Measurements from ENCODE around the gene PCDHGA6. TPM values are rescaled to one million over a fixed set of nuclear protein-coding genes. Genes with fewer than 3 reads are reported as not detected.
A peak's percentile ranks its signal among the peaks of the same experiment; 100 is the strongest.
"Not testable (repeated sequence)": the region's sequence is repeated elsewhere in the genome, so short reads cannot be mapped to it uniquely, and the experiment has no call there.

Gene PCDHGA6
- total RNA-seq, 1 experiment from 2014 or later: 1.2 TPM

DNA sequence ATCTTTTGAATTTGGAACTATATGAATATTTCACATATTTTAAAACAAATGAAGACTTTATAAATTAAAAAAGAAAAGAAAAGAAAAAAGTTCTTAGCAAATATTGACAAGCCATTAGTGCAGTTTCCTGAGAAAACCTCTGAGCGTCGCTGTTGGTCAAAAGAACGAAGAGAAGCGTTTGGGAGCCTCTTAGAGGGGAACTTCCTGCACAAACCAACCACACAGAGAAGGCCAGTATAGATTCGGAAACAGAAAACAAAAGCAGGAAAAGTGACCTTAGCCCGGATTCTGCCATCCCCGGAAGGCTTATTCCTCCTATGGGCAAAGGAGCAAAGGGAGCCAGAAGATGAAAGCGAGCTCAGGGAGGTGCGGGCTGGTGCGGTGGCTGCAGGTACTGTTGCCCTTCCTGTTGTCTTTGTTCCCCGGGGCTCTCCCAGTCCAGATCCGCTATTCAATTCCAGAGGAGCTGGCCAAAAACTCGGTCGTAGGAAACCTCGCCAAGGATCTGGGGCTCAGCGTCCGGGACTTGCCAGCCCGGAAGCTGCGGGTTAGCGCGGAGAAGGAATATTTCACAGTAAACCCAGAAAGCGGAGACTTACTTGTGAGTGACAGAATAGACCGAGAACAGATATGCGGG lies 13.8 kb upstream of the PCDHGA6 start, which contains the start of gene PCDHGB2:
Gene PCDHGB2, plus strand, starts transcription at position 205 of the 637 bp plus-strand sequence. Its CDS starts 142 bp downstream, at position 347.
- DNase-seq (ENCODE audit: low read depth): peak; percentile 30

DNA sequence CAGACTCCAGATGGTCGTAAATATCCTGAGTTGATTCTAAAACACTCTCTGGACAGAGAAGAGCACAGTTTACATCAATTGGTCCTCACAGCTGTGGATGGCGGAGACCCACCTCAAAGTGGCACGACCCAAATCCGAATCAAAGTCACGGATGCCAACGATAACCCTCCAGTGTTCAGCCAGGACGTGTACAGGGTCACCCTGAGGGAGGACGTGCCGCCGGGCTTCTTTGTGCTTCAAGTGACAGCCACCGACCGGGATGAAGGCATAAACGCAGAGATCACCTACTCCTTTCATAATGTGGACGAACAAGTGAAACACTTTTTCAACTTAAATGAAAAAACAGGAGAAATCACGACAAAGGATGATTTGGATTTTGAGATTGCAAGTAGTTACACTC lies 13.0 kb upstream of the PCDHGA6 start:
- DNase-seq (ENCODE audit: low read depth): no peak

GRCh38 chr5:141362719-141363118 lies 11.0 kb upstream of the PCDHGA6 start:
- DNase-seq (ENCODE audit: low read depth): no peak

DNA sequence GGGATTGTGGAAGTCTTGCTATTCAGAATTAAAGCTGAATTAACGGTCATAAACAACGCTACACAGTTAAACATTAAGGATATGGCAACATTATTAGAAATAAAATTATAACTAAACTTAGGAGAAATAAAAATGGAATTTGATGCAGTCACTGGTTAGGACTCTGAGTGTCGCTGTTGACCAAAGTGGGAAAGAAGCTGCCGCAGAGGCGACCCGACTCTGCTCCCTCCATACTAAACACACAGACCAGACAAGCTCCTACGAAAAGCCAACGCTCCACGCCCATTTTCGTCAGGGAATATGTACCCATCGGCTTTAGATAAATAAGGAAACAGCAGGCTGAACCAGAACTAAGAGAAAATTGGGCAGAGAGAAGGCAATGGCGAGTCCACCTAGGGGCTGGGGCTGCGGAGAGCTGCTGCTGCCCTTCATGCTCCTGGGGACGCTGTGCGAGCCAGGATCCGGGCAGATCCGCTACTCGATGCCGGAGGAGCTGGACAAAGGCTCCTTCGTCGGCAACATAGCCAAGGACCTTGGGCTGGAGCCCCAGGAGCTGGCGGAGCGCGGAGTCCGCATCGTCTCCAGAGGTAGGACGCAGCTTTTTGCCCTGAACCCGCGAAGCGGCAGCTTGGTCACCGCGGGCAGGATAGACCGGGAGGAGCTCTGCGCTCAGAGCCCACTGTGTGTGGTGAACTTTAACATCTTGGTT lies 9.6 kb upstream of the PCDHGA6 start, which contains the start of gene PCDHGA5:
Gene PCDHGA5, plus strand, starts transcription at position 211 of the 709 bp plus-strand sequence. Its CDS starts 169 bp downstream, at position 380.
- DNase-seq (ENCODE audit: low read depth): no peak

GRCh38 chr5:141366016-141366896 lies 7.4 kb upstream of the PCDHGA6 start:
- DNase-seq (ENCODE audit: low read depth): no peak

DNA sequence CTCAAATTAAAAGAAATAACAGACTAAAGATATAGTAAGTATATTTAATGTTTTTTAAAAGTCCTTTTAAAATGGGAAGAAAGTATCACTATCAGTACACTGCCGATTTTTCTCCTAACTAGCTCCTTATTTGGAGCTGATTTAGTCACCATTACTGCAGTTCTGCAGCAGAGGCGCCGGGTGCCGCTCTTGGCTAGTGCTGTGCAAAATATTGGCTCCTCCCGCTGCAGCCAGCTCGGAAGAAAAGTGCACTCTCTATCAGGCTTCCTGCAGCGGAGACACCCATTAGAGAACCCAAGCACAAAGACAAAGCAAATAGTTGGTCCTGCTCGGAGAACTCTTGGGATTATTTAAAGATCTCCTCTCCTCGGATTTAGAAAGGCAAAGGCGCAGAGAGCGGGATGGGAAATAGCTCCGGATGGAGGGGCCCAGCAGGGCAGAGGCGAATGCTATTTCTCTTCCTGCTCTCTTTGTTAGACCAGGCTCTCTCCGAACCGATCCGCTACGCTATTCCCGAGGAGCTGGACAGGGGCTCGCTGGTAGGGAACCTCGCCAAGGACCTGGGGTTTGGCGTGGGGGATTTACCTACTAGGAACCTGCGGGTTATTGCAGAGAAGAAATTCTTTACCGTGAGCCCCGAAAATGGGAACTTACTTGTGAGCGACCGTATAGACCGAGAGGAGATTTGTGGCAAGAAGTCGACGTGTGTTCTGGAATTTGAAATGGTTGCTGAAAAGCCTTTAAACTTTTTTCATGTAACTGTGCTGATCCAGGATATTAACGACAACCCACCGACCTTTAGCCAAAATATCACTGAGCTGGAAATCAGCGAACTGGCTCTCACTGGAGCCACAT lies 3.5 kb upstream of the PCDHGA6 start, which contains the start of gene PCDHGB3:
Gene PCDHGB3, plus strand, starts transcription at position 249 of the 855 bp plus-strand sequence. Its CDS starts 153 bp downstream, at position 402.
- DNase-seq (ENCODE audit: low read depth): peak; percentile 55

- no peak for DNase-seq (ENCODE audit: low read depth)
These were observed 1.9 kb upstream of the PCDHGA6 start for GRCh38 chr5:141371572-141372475.

DNA sequence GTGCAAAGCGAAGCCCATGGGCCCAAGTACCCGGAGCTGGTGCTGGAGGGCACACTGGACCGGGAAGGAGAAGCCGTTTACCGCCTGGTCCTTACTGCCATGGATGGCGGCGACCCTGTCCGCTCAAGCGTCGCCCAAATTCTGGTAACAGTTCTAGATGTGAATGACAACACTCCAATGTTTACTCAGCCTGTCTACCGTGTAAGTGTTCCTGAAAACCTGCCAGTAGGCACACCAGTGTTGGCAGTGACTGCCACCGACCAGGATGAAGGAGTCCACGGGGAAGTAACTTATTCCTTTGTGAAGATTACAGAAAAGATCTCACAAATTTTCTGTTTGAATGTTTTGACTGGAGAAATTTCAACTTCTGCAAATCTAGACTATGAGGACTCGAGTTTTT lies 936 bp downstream of the PCDHGA6 start:
- DNase-seq (ENCODE audit: low read depth): no peak

- not testable (repeated sequence) for DNase-seq (ENCODE audit: low read depth)
These were observed 1.9 kb downstream of the PCDHGA6 start for GRCh38 chr5:141375444-141376155.

GRCh38 chr5:141382469-141383294 lies 9.0 kb downstream of the PCDHGA6 start, which contains the start of gene PCDHGA7:
Gene PCDHGA7, plus strand, starts transcription at chr5:141382742. Its CDS starts 158 bp downstream, at chr5:141382900.
- no peak for DNase-seq (ENCODE audit: low read depth)

DNA sequence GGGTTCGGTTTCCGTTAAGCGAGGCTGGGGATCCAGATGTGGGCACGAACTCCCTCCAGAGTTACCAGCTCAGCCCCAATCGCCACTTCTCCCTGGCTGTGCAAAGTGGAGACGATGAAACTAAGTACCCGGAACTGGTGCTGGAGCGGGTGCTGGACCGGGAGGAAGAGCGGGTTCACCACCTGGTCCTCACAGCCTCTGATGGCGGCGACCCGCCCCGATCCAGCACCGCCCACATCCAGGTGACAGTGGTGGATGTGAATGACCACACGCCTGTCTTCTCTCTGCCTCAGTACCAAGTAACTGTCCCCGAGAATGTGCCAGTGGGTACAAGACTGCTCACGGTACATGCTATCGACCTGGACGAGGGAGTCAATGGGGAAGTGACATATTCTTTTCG lies 9.7 kb downstream of the PCDHGA6 start:
- DNase-seq (ENCODE audit: low read depth): no peak

DNA sequence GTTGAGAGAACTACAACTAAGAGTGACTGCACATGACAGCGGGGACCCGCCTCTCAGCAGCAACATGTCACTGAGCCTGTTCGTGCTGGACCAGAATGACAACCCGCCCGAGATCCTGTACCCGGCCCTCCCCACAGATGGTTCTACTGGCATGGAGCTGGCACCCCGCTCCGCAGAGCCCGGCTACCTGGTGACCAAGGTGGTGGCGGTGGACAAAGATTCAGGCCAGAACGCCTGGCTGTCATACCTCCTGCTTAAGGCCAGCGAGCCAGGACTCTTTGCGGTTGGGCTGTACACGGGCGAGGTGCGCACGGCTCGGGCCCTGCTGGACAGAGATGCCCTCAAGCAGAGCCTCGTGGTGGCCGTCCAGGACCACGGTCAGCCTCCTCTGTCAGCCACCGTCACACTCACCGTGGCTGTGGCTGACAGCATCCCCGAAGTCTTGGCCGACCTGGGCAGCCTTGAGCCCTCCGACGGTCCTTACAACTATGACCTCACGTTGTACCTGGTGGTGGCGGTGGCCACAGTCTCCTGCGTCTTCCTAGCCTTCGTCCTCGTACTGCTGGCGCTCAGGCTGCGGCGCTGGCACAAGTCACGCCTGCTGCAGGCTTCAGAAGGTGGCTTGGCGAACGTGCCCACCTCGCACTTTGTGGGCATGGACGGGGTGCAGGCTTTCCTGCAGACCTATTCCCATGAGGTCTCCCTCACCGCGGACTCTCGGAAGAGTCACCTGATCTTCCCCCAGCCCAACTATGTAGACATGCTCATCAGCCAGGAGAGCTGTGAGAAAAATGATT lies 11.0 kb downstream of the PCDHGA6 start:
- no peak for DNase-seq (ENCODE audit: low read depth)

- peak; percentile 66 for DNase-seq (ENCODE audit: low read depth)
These were observed 14.0 kb downstream of the PCDHGA6 start, which contains the start of gene PCDHGB4 for GRCh38 chr5:141387557-141388311. Gene PCDHGB4, plus strand, starts transcription at chr5:141387698. Its CDS starts 187 bp downstream, at chr5:141387885.

GRCh38 chr5:141388661-141389060 lies 15.0 kb downstream of the PCDHGA6 start:
- DNase-seq (ENCODE audit: low read depth): no peak

DNA sequence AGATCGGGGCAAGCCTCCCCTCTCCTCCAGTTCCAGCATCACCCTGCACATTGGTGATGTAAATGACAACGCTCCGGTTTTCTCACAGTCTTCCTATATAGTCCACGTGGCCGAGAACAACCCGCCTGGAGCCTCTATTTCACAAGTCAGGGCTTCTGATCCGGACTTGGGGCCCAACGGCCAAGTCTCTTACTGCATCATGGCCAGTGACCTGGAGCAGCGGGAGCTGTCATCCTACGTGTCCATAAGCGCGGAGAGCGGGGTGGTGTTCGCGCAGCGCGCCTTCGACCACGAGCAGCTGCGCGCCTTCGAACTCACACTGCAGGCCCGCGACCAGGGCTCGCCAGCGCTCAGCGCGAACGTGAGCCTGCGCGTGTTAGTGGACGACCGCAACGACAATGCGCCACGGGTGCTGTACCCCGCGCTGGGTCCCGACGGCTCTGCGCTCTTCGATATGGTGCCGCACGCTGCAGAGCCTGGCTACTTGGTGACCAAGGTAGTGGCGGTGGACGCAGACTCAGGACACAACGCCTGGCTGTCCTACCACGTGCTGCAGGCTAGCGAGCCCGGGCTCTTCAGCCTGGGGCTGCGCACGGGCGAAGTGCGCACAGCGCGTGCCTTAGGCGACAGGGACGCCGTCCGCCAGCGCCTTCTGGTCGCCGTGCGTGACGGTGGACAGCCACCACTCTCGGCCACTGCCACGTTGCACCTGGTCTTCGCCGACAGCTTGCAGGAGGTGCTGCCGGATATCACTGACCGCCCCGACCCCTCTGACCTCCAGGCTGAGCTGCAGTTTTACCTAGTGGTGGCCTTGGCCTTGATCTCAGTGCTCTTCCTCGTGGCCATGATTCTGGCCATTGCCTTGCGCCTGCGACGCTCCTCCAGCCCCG lies 15.7 kb downstream of the PCDHGA6 start:
- no peak for DNase-seq (ENCODE audit: low read depth)
